ENCODE measurements around the gene TBC1D22A. TPM values are rescaled to one million over a fixed set of nuclear protein-coding genes. Genes with fewer than 3 reads are reported as not detected.

The TBC1D22A gene
- total RNA-seq, 1 donor from 2014 or later: 14.3 TPM

DNA sequence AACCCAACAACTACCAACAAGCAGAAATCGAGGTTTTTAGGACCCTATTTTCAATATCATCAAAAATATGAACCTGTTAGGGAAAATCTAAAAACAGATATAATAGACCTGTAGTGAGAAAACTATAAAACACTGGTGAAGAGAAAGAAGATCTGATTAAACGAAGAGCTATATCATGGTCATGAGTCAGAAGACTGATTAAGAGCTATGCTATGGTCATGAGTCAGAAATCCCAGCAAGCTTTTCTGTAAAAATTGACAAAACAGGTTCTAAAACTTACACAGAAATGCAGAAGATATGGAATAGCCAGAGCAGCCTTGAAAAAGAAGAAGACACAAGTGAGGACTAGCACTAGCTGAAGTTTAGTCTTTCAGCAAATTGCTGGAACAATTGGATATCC, 345.0 kb downstream of the TBC1D22A start:
- Mint-ChIP-seq H3K9me3 (peaks cover 2% of the 10 kb centered on the region), H3K4me3 (no peak overlapping the region), H3K27ac (ENCODE audit: unreplicated experiment) (no peak overlapping the region), H3K36me3 (ENCODE audit: low read depth) (peaks cover 2% of the 10 kb centered on the region), H3K4me1 (peaks cover 20% of the 10 kb centered on the region), H3K27me3 (ENCODE audit: low read depth) (no peaks in the 10 kb centered on the region)
- TF ChIP-seq, protein P1, sequence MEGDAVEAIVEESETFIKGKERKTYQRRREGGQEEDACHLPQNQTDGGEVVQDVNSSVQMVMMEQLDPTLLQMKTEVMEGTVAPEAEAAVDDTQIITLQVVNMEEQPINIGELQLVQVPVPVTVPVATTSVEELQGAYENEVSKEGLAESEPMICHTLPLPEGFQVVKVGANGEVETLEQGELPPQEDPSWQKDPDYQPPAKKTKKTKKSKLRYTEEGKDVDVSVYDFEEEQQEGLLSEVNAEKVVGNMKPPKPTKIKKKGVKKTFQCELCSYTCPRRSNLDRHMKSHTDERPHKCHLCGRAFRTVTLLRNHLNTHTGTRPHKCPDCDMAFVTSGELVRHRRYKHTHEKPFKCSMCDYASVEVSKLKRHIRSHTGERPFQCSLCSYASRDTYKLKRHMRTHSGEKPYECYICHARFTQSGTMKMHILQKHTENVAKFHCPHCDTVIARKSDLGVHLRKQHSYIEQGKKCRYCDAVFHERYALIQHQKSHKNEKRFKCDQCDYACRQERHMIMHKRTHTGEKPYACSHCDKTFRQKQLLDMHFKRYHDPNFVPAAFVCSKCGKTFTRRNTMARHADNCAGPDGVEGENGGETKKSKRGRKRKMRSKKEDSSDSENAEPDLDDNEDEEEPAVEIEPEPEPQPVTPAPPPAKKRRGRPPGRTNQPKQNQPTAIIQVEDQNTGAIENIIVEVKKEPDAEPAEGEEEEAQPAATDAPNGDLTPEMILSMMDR (conservative IDR thresholded peaks at IDR 0.05): no peak
- DNase-seq (ENCODE audit: low read depth, low spot score): no peak

DNA sequence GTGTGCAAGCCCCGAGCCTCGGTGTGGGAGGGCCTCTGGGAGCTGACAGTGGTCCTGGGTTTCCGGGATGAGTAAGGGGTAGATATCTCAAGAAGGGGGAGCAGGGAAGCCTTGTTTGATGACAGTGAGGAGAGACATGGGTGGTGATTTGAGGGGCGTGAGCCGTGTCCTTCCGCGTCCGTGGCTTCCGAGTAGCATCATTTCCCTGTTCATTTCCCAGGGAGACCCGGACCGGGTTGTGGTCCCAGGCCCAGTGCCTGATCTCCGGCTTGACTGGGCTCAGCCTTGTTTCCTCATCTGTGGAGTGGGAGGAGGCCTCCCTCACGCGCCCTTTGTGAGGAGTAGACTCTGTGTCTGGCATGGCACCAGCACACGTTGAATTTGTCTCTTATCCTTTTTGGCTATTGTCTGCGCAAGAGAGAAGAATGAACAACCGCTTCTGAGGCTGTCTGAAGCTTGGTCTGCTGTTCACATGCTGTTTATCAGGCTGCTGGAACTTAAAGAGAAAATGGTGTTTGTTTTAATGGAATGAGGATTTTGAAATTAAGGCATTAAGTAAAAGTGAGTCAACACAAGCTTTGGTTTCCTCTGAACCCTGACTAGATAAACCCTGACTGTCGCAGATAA, 348.5 kb downstream of the TBC1D22A start:
- TF ChIP-seq, protein P1 (conservative IDR thresholded peaks at IDR 0.05): no peak
- no peak overlapping the region for H3K27ac Mint-ChIP-seq (ENCODE audit: unreplicated experiment)
- DNase-seq (ENCODE audit: low read depth, low spot score): no peak

DNA sequence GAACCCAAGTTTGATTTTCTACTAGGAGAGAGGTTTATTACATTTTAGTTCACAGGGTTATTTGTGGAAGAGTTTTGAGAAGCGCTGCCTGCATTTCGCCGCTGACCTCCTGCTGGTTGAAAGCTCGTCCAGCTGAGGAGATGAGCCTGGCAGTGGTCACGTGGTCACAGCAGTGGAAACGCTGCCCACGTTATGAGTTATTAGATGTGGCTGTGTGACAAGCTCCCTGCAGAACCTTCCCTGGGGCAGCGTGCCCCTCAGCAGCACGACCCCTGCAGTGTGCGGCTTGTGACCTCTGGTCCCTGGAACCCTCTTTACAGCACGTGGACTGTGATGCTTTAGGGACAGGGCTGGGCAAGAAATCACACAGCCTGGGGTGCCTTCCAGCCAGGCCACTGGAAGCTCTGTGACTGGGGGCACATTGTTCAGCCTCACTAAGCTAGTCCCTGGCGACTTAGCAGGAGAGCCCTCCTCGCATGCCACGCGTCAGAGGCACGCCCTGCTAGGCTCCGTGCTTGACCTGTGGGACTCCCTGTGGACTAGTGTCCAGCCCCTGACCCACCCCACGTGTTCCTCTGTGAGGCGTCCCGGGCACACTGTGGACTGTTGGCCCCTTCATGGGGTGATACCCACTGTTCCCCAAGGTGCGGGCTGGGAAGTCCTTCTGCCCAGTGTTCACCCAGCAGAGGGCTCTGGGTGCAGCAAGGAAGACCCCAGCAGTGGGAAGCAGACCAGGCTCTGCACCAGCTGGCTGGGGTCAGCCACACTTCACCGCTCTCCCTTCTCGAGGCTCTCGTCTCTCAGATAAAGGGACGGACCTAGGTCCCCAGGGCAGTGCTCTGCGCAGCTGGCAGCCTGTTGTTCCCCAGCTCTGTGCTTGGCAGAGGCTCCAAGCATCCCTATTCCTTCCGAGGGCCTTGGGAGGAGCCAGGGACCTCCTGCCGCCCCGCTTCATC, 349.5 kb downstream of the TBC1D22A start:
- Mint-ChIP-seq H3K27me3 (ENCODE audit: low read depth) (no peaks in the 10 kb centered on the region), H3K4me1 (peaks cover 16% of the 10 kb centered on the region), H3K27ac (ENCODE audit: unreplicated experiment) (peak overlapping the region; percentile 31), H3K4me3 (no peak overlapping the region), H3K9me3 (peaks cover 2% of the 10 kb centered on the region), H3K36me3 (ENCODE audit: low read depth) (peaks cover 2% of the 10 kb centered on the region)
- TF ChIP-seq, protein P1 (conservative IDR thresholded peaks at IDR 0.05): no peak
- DNase-seq (ENCODE audit: low read depth, low spot score): no peak

More for the DNA sequence above, 348.5 kb downstream of the TBC1D22A start:
- Mint-ChIP-seq H3K27me3 (ENCODE audit: low read depth) (no peaks in the 10 kb centered on the region), H3K9me3 (peaks cover 2% of the 10 kb centered on the region), H3K4me3 (no peak overlapping the region), H3K36me3 (ENCODE audit: low read depth) (peaks cover 2% of the 10 kb centered on the region), H3K4me1 (peaks cover 16% of the 10 kb centered on the region)

DNA sequence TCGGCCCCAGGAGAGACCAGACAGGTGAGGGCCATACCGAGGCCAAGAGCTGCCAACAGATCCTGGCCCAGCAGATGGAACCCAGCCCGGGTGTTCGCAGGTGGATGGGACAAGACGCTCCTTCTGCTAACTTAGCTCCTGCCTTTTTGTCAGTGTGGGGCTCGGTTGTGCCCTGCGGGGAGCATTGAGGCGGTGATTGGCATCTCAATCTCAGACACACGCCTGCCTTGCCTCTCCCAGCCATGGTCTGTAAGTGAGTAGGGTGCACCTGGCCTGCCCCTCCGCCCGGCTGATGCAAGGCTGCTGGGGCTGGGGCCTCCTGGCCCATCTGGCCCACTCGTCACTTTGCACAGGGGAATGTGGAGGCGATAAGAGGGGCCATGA, 350.1 kb downstream of the TBC1D22A start:
- TF ChIP-seq, protein P1 (conservative IDR thresholded peaks at IDR 0.05): no peak
- no peak for DNase-seq (ENCODE audit: low read depth, low spot score)
- peaks cover 2% of the 10 kb centered on the region for H3K36me3 Mint-ChIP-seq (ENCODE audit: low read depth)
- H3K4me1 Mint-ChIP-seq: peaks cover 16% of the 10 kb centered on the region
- no peak overlapping the region for H3K4me3 Mint-ChIP-seq
- H3K27ac Mint-ChIP-seq (ENCODE audit: unreplicated experiment): peak overlapping the region; percentile 43
- peaks cover 2% of the 10 kb centered on the region for H3K9me3 Mint-ChIP-seq
- no peaks in the 10 kb centered on the region for H3K27me3 Mint-ChIP-seq (ENCODE audit: low read depth)

DNA sequence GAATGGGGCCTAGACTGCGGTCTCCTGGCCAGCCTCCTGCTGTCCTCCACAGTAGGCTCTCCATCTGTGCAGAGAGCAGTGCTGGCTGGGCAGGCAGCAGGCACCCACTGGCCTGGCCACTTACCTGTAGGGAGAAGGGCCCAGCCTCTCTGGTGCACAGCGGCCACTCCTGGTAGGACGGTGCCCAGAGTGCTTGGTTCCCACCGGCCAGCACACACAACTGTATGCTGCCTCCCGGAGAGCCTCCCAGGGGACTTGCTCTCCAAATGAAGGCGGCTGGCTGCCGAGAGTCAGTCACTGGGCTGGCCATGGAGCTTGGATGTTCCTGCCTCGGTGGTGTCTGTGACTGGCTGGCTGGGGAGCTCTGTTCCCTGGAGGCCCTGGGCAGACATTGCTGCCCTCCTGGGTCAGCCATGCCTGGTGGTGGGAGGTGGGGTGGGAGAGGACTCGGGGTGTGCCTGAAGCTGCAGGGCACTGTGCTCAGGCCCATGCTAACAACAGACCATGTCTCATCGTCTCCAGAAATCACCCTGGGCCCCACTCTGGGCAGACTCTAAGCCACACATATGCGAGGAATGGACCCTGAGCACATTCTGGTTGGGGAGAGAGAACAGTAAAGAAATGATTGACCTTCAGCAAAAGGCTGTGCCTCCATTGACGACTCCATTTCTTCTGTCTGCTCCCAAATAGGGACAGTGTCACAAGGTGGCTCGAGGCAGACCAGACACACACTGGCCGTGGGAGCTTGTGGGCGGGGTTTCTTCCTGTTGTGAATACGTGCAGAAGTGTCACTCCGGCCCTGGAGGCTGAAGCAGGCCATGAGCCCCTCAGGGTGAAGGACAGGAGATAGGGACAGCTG, 350.8 kb downstream of the TBC1D22A start:
- H3K36me3 Mint-ChIP-seq (ENCODE audit: low read depth): peaks cover 2% of the 10 kb centered on the region
- peaks cover 2% of the 10 kb centered on the region for H3K9me3 Mint-ChIP-seq
- no peak overlapping the region for H3K4me3 Mint-ChIP-seq
- H3K27ac Mint-ChIP-seq (ENCODE audit: unreplicated experiment): peak overlapping the region; percentile 12
- TF ChIP-seq, protein P1 (conservative IDR thresholded peaks at IDR 0.05): no peak
- DNase-seq (ENCODE audit: low read depth, low spot score): no peak
- H3K27me3 Mint-ChIP-seq (ENCODE audit: low read depth): no peaks in the 10 kb centered on the region
- H3K4me1 Mint-ChIP-seq: peaks cover 16% of the 10 kb centered on the region

All from neural crest cell (in vitro differentiated cells).